HEK293 (cell line): ENCODE measurements around the gene LCMT1.

Experiments
- CTCF ChIA-PET: fragments of 350-600 bp; formaldehyde crosslinking; extraction: SDS; loops from one replicate; lab custom pipeline; 2021; ENCODE audit warnings: antibody characterized with exemption; lab: Yijun Ruan, JAX
- POLR2A ChIA-PET: fragments of 300-600 bp; formaldehyde crosslinking; extraction: SDS; loops from one replicate; lab custom pipeline; 2020; ENCODE audit warnings: antibody characterized with exemption, inconsistent platforms; lab: Yijun Ruan, JAX
- H3K27ac ChIP-seq: fragments of 200-500 bp; sonication (Bioruptor generic); 2 replicates; pipeline ENCODE4 v1.5.1; 2014; ENCODE audit warnings: low read depth, low read length, control low read depth, inconsistent platforms; ENCODE audit errors: extremely low read depth
- H3K36me3 ChIP-seq, 2 experiments: fragments of 200-500 bp in 1 of 2; sonication (Bioruptor generic) in 1 of 2; 1 replicate in 1 of 2; 2 replicates in 1 of 2; pipeline ENCODE4 v1.5.1; 2014 to 2017; ENCODE audit warnings: inconsistent platforms in 2 of 2, low read length in 2 of 2; ENCODE audit not compliant: control insufficient read depth in 2 of 2, insufficient read depth in 1 of 2
- H3K4me1 ChIP-seq: fragments of 200-500 bp; sonication (Bioruptor generic); 2 replicates; pipeline ENCODE4 v1.5.1; 2014; ENCODE audit warnings: mild to moderate bottlenecking, low read length, inconsistent platforms; ENCODE audit not compliant: control insufficient read depth, insufficient read depth
- H3K4me3 ChIP-seq: 2 replicates; pipeline ENCODE4 v1.5.1; 2011; ENCODE audit warnings: low read depth, mild to moderate bottlenecking, control low read depth, low read length, moderate library complexity
- H3K9me3 ChIP-seq: fragments of 200-500 bp; sonication (Bioruptor generic); 2 replicates; pipeline ENCODE4 v1.5.1; 2014; ENCODE audit warnings: low read depth, low read length, inconsistent platforms; ENCODE audit not compliant: control insufficient read depth, insufficient read depth
- AEBP2 ChIP-seq: fragments of 450-650 bp; formaldehyde crosslinking; IDR thresholded peaks from 2 replicates; pipeline ENCODE4 v1.5.1; 2016; ENCODE audit warnings: missing biosample characterization, missing genetic modification characterization, borderline replicate concordance
- HOXC10 ChIP-seq: sonication (generic); formaldehyde crosslinking; IDR thresholded peaks from 2 replicates; pipeline ENCODE4 v1.8.1; 2023; ENCODE audit warnings: mild to moderate bottlenecking, missing genetic modification reagents
- KLF16 ChIP-seq: fragments of 450-650 bp; formaldehyde crosslinking; IDR thresholded peaks from 2 replicates; pipeline ENCODE4 v1.5.1; 2017; ENCODE audit warnings: missing biosample characterization, missing genetic modification characterization
- KLF8 ChIP-seq: fragments of 450-650 bp; formaldehyde crosslinking; IDR thresholded peaks from 2 replicates; pipeline ENCODE4 v1.5.1; 2016; ENCODE audit warnings: missing biosample characterization, missing genetic modification characterization
- REST ChIP-seq: fragments of 450-650 bp; formaldehyde crosslinking; IDR thresholded peaks from 2 replicates; pipeline ENCODE4 v1.5.1; 2016; ENCODE audit warnings: missing biosample characterization, missing genetic modification characterization
- SCRT2 ChIP-seq: fragments of 450-650 bp; formaldehyde crosslinking; IDR thresholded peaks from 2 replicates; pipeline ENCODE4 v1.5.1; 2016; ENCODE audit warnings: missing biosample characterization, missing genetic modification characterization
- WT1 ChIP-seq: fragments of 450-650 bp; formaldehyde crosslinking; IDR thresholded peaks from 2 replicates; pipeline ENCODE4 v1.5.1; 2016; ENCODE audit warnings: missing biosample characterization, missing genetic modification characterization
- ZBTB10 ChIP-seq: fragments of 450-650 bp; formaldehyde crosslinking; IDR thresholded peaks from 2 replicates; pipeline ENCODE4 v1.5.1; 2016; ENCODE audit warnings: missing biosample characterization, missing genetic modification characterization
- ZBTB44 ChIP-seq: fragments of 450-650 bp; IDR thresholded peaks from 2 replicates; pipeline ENCODE4 v1.5.1; 2018; ENCODE audit warnings: missing biosample characterization, mild to moderate bottlenecking, missing genetic modification characterization
- ZFP3 ChIP-seq: fragments of 450-650 bp; formaldehyde crosslinking; IDR thresholded peaks from 2 replicates; pipeline ENCODE4 v1.5.1; 2016; ENCODE audit warnings: low read depth, missing biosample characterization, missing genetic modification characterization
- ZNF114 ChIP-seq: fragments of 450-650 bp; formaldehyde crosslinking; IDR thresholded peaks from 2 replicates; pipeline ENCODE4 v1.5.0; 2017; ENCODE audit warnings: missing biosample characterization, missing genetic modification characterization
- ZNF132 ChIP-seq: fragments of 450-650 bp; formaldehyde crosslinking; IDR thresholded peaks from 2 replicates; pipeline ENCODE4 v1.5.1; 2017; ENCODE audit warnings: missing biosample characterization, missing genetic modification characterization, borderline replicate concordance
- ZNF148 ChIP-seq: fragments of 450-650 bp; formaldehyde crosslinking; IDR thresholded peaks from 2 replicates; pipeline ENCODE4 v1.5.0; 2017; ENCODE audit warnings: missing biosample characterization, missing genetic modification characterization, borderline replicate concordance
- ZNF175 ChIP-seq: fragments of 450-650 bp; formaldehyde crosslinking; IDR thresholded peaks from 2 replicates; pipeline ENCODE4 v1.5.1; 2016; ENCODE audit warnings: missing biosample characterization, missing genetic modification characterization
- ZNF19 ChIP-seq: fragments of 450-650 bp; formaldehyde crosslinking; IDR thresholded peaks from 2 replicates; pipeline ENCODE4; 2016; ENCODE audit warnings: missing biosample characterization, missing genetic modification characterization, low read depth
- ZNF223 ChIP-seq: fragments of 450-650 bp; formaldehyde crosslinking; IDR thresholded peaks from 2 replicates; pipeline ENCODE4 v1.5.1; 2016; ENCODE audit warnings: missing biosample characterization, missing genetic modification characterization
- ZNF391 ChIP-seq: fragments of 450-650 bp; formaldehyde crosslinking; IDR thresholded peaks from 2 replicates; pipeline ENCODE4 v1.5.1; 2016; ENCODE audit warnings: low read depth, missing biosample characterization, missing genetic modification characterization, borderline replicate concordance
- ZNF449 ChIP-seq: fragments of 450-650 bp; formaldehyde crosslinking; IDR thresholded peaks from 2 replicates; pipeline ENCODE4 v1.5.1; 2017; ENCODE audit warnings: missing biosample characterization, mild to moderate bottlenecking, missing genetic modification characterization, moderate library complexity
- ZNF624 ChIP-seq: fragments of 450-650 bp; formaldehyde crosslinking; IDR thresholded peaks from 2 replicates; pipeline ENCODE4 v1.5.1; 2017; ENCODE audit warnings: missing biosample characterization, missing genetic modification characterization
- ZNF843 ChIP-seq: fragments of 450-650 bp; formaldehyde crosslinking; IDR thresholded peaks from 2 replicates; pipeline ENCODE4 v1.5.1; 2016; ENCODE audit warnings: missing biosample characterization, missing genetic modification characterization

Gene LCMT1

GRCh38 chr16:25184771-25185170 is 73.2 kb downstream of the LCMT1 start (continued):
- TF ChIP-seq ZNF449 (tag by site-specific recombination), result no peak
- no peak for TF ChIP-seq ZNF223 (tag by site-specific recombination)
- TF ChIP-seq, all 188 proteins: peak for 0

- POLR2A ChIA-PET, result no interaction called here
- TF ChIP-seq WT1 (tag by site-specific recombination) (no peak), AEBP2 (no peak), HOXC10 (CRISPR knock-in tag) (no peak), ZNF132 (tag by site-specific recombination) (no peak), ZNF19 (tag by site-specific recombination) (no peak), ZNF114 (tag by site-specific recombination) (no peak), REST (tag by site-specific recombination) (no peak), ZNF624 (tag by site-specific recombination) (no peak)
These were observed 75.9 kb downstream of the LCMT1 start for GRCh38 chr16:25187491-25187795.

GRCh38 chr16:25189305-25189704 is 77.8 kb downstream of the LCMT1 start:
- Histone ChIP-seq H3K4me1 (no peaks in the 10 kb centered on the region), H3K9me3 (no peaks in the 10 kb centered on the region), H3K36me3 (no peaks in the 10 kb centered on the region), H3K4me3 (no peak overlapping the region), H3K27ac (no peak overlapping the region)
- CTCF ChIA-PET, result no interaction called here
- POLR2A ChIA-PET, result no interaction called here
- TF ChIP-seq ZNF175 (tag by site-specific recombination), result no peak
- no peak for TF ChIP-seq ZFP3 (tag by site-specific recombination)
- TF ChIP-seq ZNF391 (tag by site-specific recombination), result no peak
- TF ChIP-seq ZBTB10 (tag by site-specific recombination), result no peak
- no peak for TF ChIP-seq ZNF148 (tag by site-specific recombination)
- no peak for TF ChIP-seq SCRT2 (tag by site-specific recombination)
- TF ChIP-seq KLF16 (tag by site-specific recombination), result no peak
- no peak for TF ChIP-seq ZBTB44 (tag by site-specific recombination)
- TF ChIP-seq ZNF843 (tag by site-specific recombination), result no peak
- no peak for TF ChIP-seq KLF8

More at GRCh38 chr16:25187491-25187795, 75.9 kb downstream of the LCMT1 start:
- no peaks in the 10 kb centered on the region for H3K4me1 ChIP-seq
- CTCF ChIA-PET, result interaction anchor here (0.7 kb wide), 1 partner anchor 69 kb away, joined by 5 read pairs; no protein-coding TSS in a partner anchor
- H3K36me3 ChIP-seq, result no peaks in the 10 kb centered on the region
- H3K9me3 ChIP-seq, result no peaks in the 10 kb centered on the region
- no peak overlapping the region for H3K4me3 ChIP-seq
- H3K27ac ChIP-seq, result no peak overlapping the region
